Stimulated activated CD8-positive, alpha-beta memory T cell treated with anti-CD3 and anti-CD28 coated beads, Interleukin-7, amount 100 ng/mL, for 24 hours (primary cell): ENCODE results near the gene PRKAB1.
A peak's percentile ranks its signal among the peaks of the same experiment; 100 is the strongest.
"Not testable (repeated sequence)": the region's sequence is repeated elsewhere in the genome, so short reads cannot be mapped to it uniquely, and the experiment has no call there.

Experiments
- DNase-seq: peaks from one replicate; pipeline ENCODE4 v3.0.0-alpha.2; 2020; ENCODE audit warnings: low read depth

Gene PRKAB1

GRCh38 chr12:119667577-119668323 is at the start of gene PRKAB1:
Gene PRKAB1, plus strand, starts transcription at chr12:119668133. Its CDS starts 112 bp downstream, at chr12:119668245.
- peak; percentile 90 for DNase-seq

GRCh38 chr12:119618328-119618896 is 49.5 kb upstream of the PRKAB1 start:
- not testable (repeated sequence) for DNase-seq

GRCh38 chr12:119620490-119620889 is 47.4 kb upstream of the PRKAB1 start:
- DNase-seq = no peak

- no peak for DNase-seq
Measured at GRCh38 chr12:119621878-119622277, 46.1 kb upstream of the PRKAB1 start.

- no peak for DNase-seq
Measured at GRCh38 chr12:119624966-119625365, 43.0 kb upstream of the PRKAB1 start.

- DNase-seq = no peak
Measured at GRCh38 chr12:119627019-119627643, 40.8 kb upstream of the PRKAB1 start.

- no peak for DNase-seq
Measured at GRCh38 chr12:119627686-119628085, 40.2 kb upstream of the PRKAB1 start.

GRCh38 chr12:119630223-119630780 is 37.6 kb upstream of the PRKAB1 start:
- no peak for DNase-seq

GRCh38 chr12:119630962-119631550 is 36.9 kb upstream of the PRKAB1 start:
- no peak for DNase-seq

GRCh38 chr12:119631930-119632678 is 35.8 kb upstream of the PRKAB1 start:
- DNase-seq = no peak

GRCh38 chr12:119634743-119635142 is 33.2 kb upstream of the PRKAB1 start:
- DNase-seq = no peak

- DNase-seq = no peak
Measured at GRCh38 chr12:119642986-119643385, 24.9 kb upstream of the PRKAB1 start.

- DNase-seq = no peak
Measured at GRCh38 chr12:119644930-119645329, 23.0 kb upstream of the PRKAB1 start.

- no peak for DNase-seq
Measured at GRCh38 chr12:119645535-119646059, 22.3 kb upstream of the PRKAB1 start.

- no peak for DNase-seq
Measured at GRCh38 chr12:119649202-119649808, 18.6 kb upstream of the PRKAB1 start.

GRCh38 chr12:119652665-119653064 is 15.3 kb upstream of the PRKAB1 start:
- no peak for DNase-seq

- not testable (repeated sequence) for DNase-seq
Measured at GRCh38 chr12:119657001-119657400, 10.9 kb upstream of the PRKAB1 start.

- not testable (repeated sequence) for DNase-seq
Measured at GRCh38 chr12:119658166-119658565, 9.8 kb upstream of the PRKAB1 start.

GRCh38 chr12:119659289-119659897 is 8.5 kb upstream of the PRKAB1 start:
- DNase-seq = no peak

GRCh38 chr12:119660076-119660475 is 7.9 kb upstream of the PRKAB1 start:
- no peak for DNase-seq

GRCh38 chr12:119661882-119662281 is 6.1 kb upstream of the PRKAB1 start:
- DNase-seq = no peak
